ENCODE measurements around the gene PUM1. TPM values are rescaled to one million over a fixed set of nuclear protein-coding genes. Genes with fewer than 3 reads are reported as not detected.
A peak's percentile ranks its signal among the peaks of the same experiment; 100 is the strongest.
"Not testable (repeated sequence)": the region's sequence is repeated elsewhere in the genome, so short reads cannot be mapped to it uniquely, and the experiment has no call there.

PUM1 gene
- total and polyA plus RNA-seq, 10 donors, result 14.9 to 122 (median 82.5) TPM

- H3K4me1 ChIP-seq, result peaks cover 33 to 74% (median 65%) of the 10 kb centered on the region in 6 donors
- intact Hi-C loops (cut with DNase I; ENCODE audit: low total_unique reads), result no loop called here
- no peak for TF ChIP-seq POLR2AphosphoS5 (IDR thresholded peaks at IDR 0.05)
- no peak for TF ChIP-seq CTCF (IDR thresholded peaks at IDR 0.05 in 8 of 11, conservative IDR thresholded peaks at IDR 0.05 in 3 of 11)
- TF ChIP-seq POLR2A (IDR thresholded peaks at IDR 0.05), result no peak
- peak overlapping the region in 6 of 8 donors; percentile 7 to 97 (median 94) for H3K27ac ChIP-seq
- DNase-seq, result no peak
- peaks cover 1 to 37% (median 15%) of the 10 kb centered on the region in 6 donors for H3K36me3 ChIP-seq
- H3K9me3 ChIP-seq, result no peaks in the 10 kb centered on the region
- H3K27me3 ChIP-seq (replicated peaks in 1 of 7), result no peaks in the 10 kb centered on the region
- 58 to 68% (median 58%) methylated on average over 4 of the region's 4 CpGs for WGBS, 5 donors
- peak overlapping the region in 4 of 8 donors; percentile 4 to 81 (median 66) for H3K4me3 ChIP-seq
These were observed 2.6 kb downstream of the PUM1 start for GRCh38 chr1:31062867-31063380.

GRCh38 chr1:31062162-31062866 lies 3.2 kb downstream of the PUM1 start:
- H3K27me3 ChIP-seq (replicated peaks in 1 of 7); H3K9me3 ChIP-seq; intact Hi-C loops (cut with DNase I; ENCODE audit: low total_unique reads): not testable (repeated sequence)
- DNase-seq, result peak; percentile 15
- Histone ChIP-seq H3K36me3 (peaks cover 2 to 43% (median 17%) of the 10 kb centered on the region in 6 donors), H3K4me1 (peaks cover 33 to 80% (median 69%) of the 10 kb centered on the region in 6 donors), H3K4me3 (peak overlapping the region in 1 of 8 donors; percentile 73), H3K27ac (peak overlapping the region in 3 of 8 donors; percentile 91 to 94 (median 94))
- 73 to 78% (median 77%) methylated on average over 14 of the region's 14 CpGs for WGBS, 5 donors

GRCh38 chr1:31058012-31058411 lies 7.5 kb downstream of the PUM1 start:
- H3K27ac ChIP-seq, result no peak overlapping the region
- DNase-seq, result no peak
- H3K4me3 ChIP-seq, result no peak overlapping the region
- peaks cover 46 to 100% (median 78%) of the 10 kb centered on the region in 6 donors for H3K4me1 ChIP-seq
- H3K27me3 ChIP-seq (replicated peaks in 1 of 7), result no peaks in the 10 kb centered on the region
- no peak for TF ChIP-seq CTCF (IDR thresholded peaks at IDR 0.05 in 8 of 11, conservative IDR thresholded peaks at IDR 0.05 in 3 of 11)
- no peak for TF ChIP-seq POLR2A (IDR thresholded peaks at IDR 0.05)
- TF ChIP-seq POLR2AphosphoS5 (IDR thresholded peaks at IDR 0.05), result no peak
- 69 to 95% (median 91%) methylated on average over 4 of the region's 4 CpGs for WGBS, 5 donors
- intact Hi-C loops (cut with DNase I; ENCODE audit: low total_unique reads), result no loop called here
- peaks cover 2 to 86% (median 35%) of the 10 kb centered on the region in 6 donors for H3K36me3 ChIP-seq
- no peaks in the 10 kb centered on the region for H3K9me3 ChIP-seq

GRCh38 chr1:31055953-31056352 lies 9.6 kb downstream of the PUM1 start:
- no peak overlapping the region for H3K27ac ChIP-seq
- no peaks in the 10 kb centered on the region for H3K27me3 ChIP-seq (replicated peaks in 1 of 7)
- TF ChIP-seq CTCF (IDR thresholded peaks at IDR 0.05 in 8 of 11, conservative IDR thresholded peaks at IDR 0.05 in 3 of 11) (no peak), POLR2AphosphoS5 (IDR thresholded peaks at IDR 0.05) (no peak), POLR2A (IDR thresholded peaks at IDR 0.05) (no peak)
- intact Hi-C loops (cut with DNase I; ENCODE audit: low total_unique reads), result no loop called here
- H3K36me3 ChIP-seq, result peaks cover 2 to 94% (median 35%) of the 10 kb centered on the region in 6 donors
- H3K9me3 ChIP-seq, result no peaks in the 10 kb centered on the region
- no peak for DNase-seq
- no peak overlapping the region for H3K4me3 ChIP-seq
- WGBS, 5 donors, result 96 to 100% (median 100%) methylated on average over 1 of the region's 1 CpG
- H3K4me1 ChIP-seq, result peaks cover 29 to 100% (median 71%) of the 10 kb centered on the region in 6 donors
